Measurements from ENCODE around the gene SYNJ1. TPM values are rescaled to one million over a fixed set of nuclear protein-coding genes. Genes with fewer than 3 reads are reported as not detected.

SYNJ1 gene
- polyA plus RNA-seq, 3 donors: 4.0 to 16.5 (median 8.1) TPM

GRCh38 chr21:32599091-32599490 lies 128.7 kb downstream of the SYNJ1 start:
- no peak overlapping the region for H3K9ac ChIP-seq (ENCODE audit: insufficient read depth, low read length, poor library complexity, severe bottlenecking)
- Mint-ChIP-seq H3K9me3 (no peaks in the 10 kb centered on the region), H3K27me3 (ENCODE audit: low read depth in 3 of 3) (no peaks in the 10 kb centered on the region), H3K4me1 (no peaks in the 10 kb centered on the region), H3K36me3 (peaks cover 37 to 60% of the 10 kb centered on the region in 2 donors), H3K4me3 (no peak overlapping the region), H3K27ac (no peak overlapping the region)
- H3K4me3 ChIP-seq (replicated peaks in 1 of 3; ENCODE audit: low read depth in 2 of 3, low read length in 3 of 3): no peak overlapping the region
- no peaks in the 10 kb centered on the region for H3K27me3 ChIP-seq (ENCODE audit: control insufficient read depth in 2 of 2, insufficient read depth in 2 of 2, low read length in 2 of 2)
- H3K9me3 ChIP-seq (replicated peaks in 1 of 2; ENCODE audit: control insufficient read depth in 1 of 2, insufficient read depth in 1 of 2, low read length in 2 of 2): no peaks in the 10 kb centered on the region
- WGBS (ENCODE audit: insufficient coverage): 100% methylated on average over 3 of the region's 5 CpGs
- intact Hi-C loops (cut with micrococcal nuclease): no loop called here
- no peaks in the 10 kb centered on the region for H3K79me2 ChIP-seq (ENCODE audit: insufficient read depth, low read length)
- peaks cover 3% of the 10 kb centered on the region for H4K20me1 ChIP-seq (ENCODE audit: insufficient read depth, low read length)
- H3K27ac ChIP-seq (ENCODE audit: low read depth in 1 of 2, low read length in 2 of 2): no peak overlapping the region
- peaks cover 38 to 51% of the 10 kb centered on the region in 2 donors for H3K36me3 ChIP-seq (replicated peaks in 1 of 2; ENCODE audit: control insufficient read depth in 1 of 2, insufficient read depth in 2 of 2, low read length in 2 of 2)
- no peak overlapping the region for H2AFZ ChIP-seq (ENCODE audit: insufficient read depth, low read depth, low read length, poor library complexity, severe bottlenecking)
- no peaks in the 10 kb centered on the region for H3K4me1 ChIP-seq (ENCODE audit: control insufficient read depth in 1 of 2, insufficient read depth in 2 of 2, low read length in 2 of 2)
- DNase-seq: no peak
- TF ChIP-seq CTCF (IDR thresholded peaks at IDR 0.05): no peak
- no peak overlapping the region for H3K4me2 ChIP-seq (replicated peaks; ENCODE audit: extremely low read depth, low read length, poor library complexity, severe bottlenecking)

- no peaks in the 10 kb centered on the region for H3K27me3 ChIP-seq (ENCODE audit: control insufficient read depth in 2 of 2, insufficient read depth in 2 of 2, low read length in 2 of 2)
- H3K27ac Mint-ChIP-seq: no peak overlapping the region
- TF ChIP-seq CTCF (IDR thresholded peaks at IDR 0.05): no peak
- H3K27me3 Mint-ChIP-seq (ENCODE audit: low read depth in 3 of 3): no peaks in the 10 kb centered on the region
- no peak overlapping the region for H3K4me3 Mint-ChIP-seq
- WGBS (ENCODE audit: insufficient coverage): 100% methylated on average over 1 of the region's 6 CpGs
- intact Hi-C loops (cut with micrococcal nuclease): no loop called here
- H3K36me3 ChIP-seq (replicated peaks in 1 of 2; ENCODE audit: control insufficient read depth in 1 of 2, insufficient read depth in 2 of 2, low read length in 2 of 2): peaks cover 21 to 32% of the 10 kb centered on the region in 2 donors
- no peak for DNase-seq
- H3K4me1 ChIP-seq (ENCODE audit: control insufficient read depth in 1 of 2, insufficient read depth in 2 of 2, low read length in 2 of 2): no peaks in the 10 kb centered on the region
- H3K27ac ChIP-seq (ENCODE audit: low read depth in 1 of 2, low read length in 2 of 2): no peak overlapping the region
- H2AFZ ChIP-seq (ENCODE audit: insufficient read depth, low read depth, low read length, poor library complexity, severe bottlenecking): no peak overlapping the region
- no peaks in the 10 kb centered on the region for H3K9me3 ChIP-seq (replicated peaks in 1 of 2; ENCODE audit: control insufficient read depth in 1 of 2, insufficient read depth in 1 of 2, low read length in 2 of 2)
- no peak overlapping the region for H3K9ac ChIP-seq (ENCODE audit: insufficient read depth, low read length, poor library complexity, severe bottlenecking)
- peaks cover 18 to 42% of the 10 kb centered on the region in 2 donors for H3K36me3 Mint-ChIP-seq
- no peaks in the 10 kb centered on the region for H3K79me2 ChIP-seq (ENCODE audit: insufficient read depth, low read length)
- no peaks in the 10 kb centered on the region for H3K9me3 Mint-ChIP-seq
- no peak overlapping the region for H3K4me3 ChIP-seq (replicated peaks in 1 of 3; ENCODE audit: low read depth in 2 of 3, low read length in 3 of 3)
- peaks cover 3% of the 10 kb centered on the region for H4K20me1 ChIP-seq (ENCODE audit: insufficient read depth, low read length)
- H3K4me1 Mint-ChIP-seq: no peaks in the 10 kb centered on the region
- H3K4me2 ChIP-seq (replicated peaks; ENCODE audit: extremely low read depth, low read length, poor library complexity, severe bottlenecking): no peak overlapping the region
These were observed 130.6 kb downstream of the SYNJ1 start for GRCh38 chr21:32597205-32597604.
